ENCODE measurements around the gene TATDN2. TPM values are rescaled to one million over a fixed set of nuclear protein-coding genes. Genes with fewer than 3 reads are reported as not detected.
A peak's percentile ranks its signal among the peaks of the same experiment; 100 is the strongest.

The TATDN2 gene
- total RNA-seq, 1 donor from 2014 or later, result 36.0 TPM

- no peaks in the 10 kb centered on the region for H3K27me3 ChIP-seq (ENCODE audit: low read depth)
- TF ChIP-seq CTCF (IDR thresholded peaks at IDR 0.05), result no peak
- peak overlapping the region; percentile 18 for H3K27ac ChIP-seq
- H3K4me1 ChIP-seq, result peaks cover 39% of the 10 kb centered on the region
- intact Hi-C loops (cut with DNase I), result no loop called here
- peak; percentile 7 to 37 for ATAC-seq
- H3K36me3 ChIP-seq, result peaks cover 18% of the 10 kb centered on the region
- no peak for DNase-seq
- no peaks in the 10 kb centered on the region for H3K9me3 ChIP-seq
- H3K4me3 ChIP-seq, result no peak overlapping the region
Measured at GRCh38 chr3:10223676-10224639, 24.3 kb upstream of the TATDN2 start.

- Histone ChIP-seq H3K36me3 (peaks cover 21% of the 10 kb centered on the region), H3K4me1 (peaks cover 42% of the 10 kb centered on the region), H3K27me3 (ENCODE audit: low read depth) (no peaks in the 10 kb centered on the region), H3K27ac (peak overlapping the region; percentile 28), H3K4me3 (no peak overlapping the region), H3K9me3 (no peaks in the 10 kb centered on the region)
- TF ChIP-seq CTCF (IDR thresholded peaks at IDR 0.05), result peak; percentile 83
- peak; percentile 62 for DNase-seq
- intact Hi-C loops (cut with DNase I), result no loop called here
- ATAC-seq, result peak; percentile 90
Measured at GRCh38 chr3:10224794-10225665, 23.2 kb upstream of the TATDN2 start.

GRCh38 chr3:10226293-10226692 is 22.0 kb upstream of the TATDN2 start:
- H3K36me3 ChIP-seq, result peaks cover 21% of the 10 kb centered on the region
- DNase-seq, result no peak
- intact Hi-C loops (cut with DNase I), result no loop called here
- no peak overlapping the region for H3K27ac ChIP-seq
- peaks cover 32% of the 10 kb centered on the region for H3K4me1 ChIP-seq
- H3K9me3 ChIP-seq, result no peaks in the 10 kb centered on the region
- ATAC-seq, result no peak
- H3K4me3 ChIP-seq, result no peak overlapping the region
- no peaks in the 10 kb centered on the region for H3K27me3 ChIP-seq (ENCODE audit: low read depth)
- no peak for TF ChIP-seq CTCF (IDR thresholded peaks at IDR 0.05)

GRCh38 chr3:10228248-10228950 is 19.9 kb upstream of the TATDN2 start:
- no peak for TF ChIP-seq CTCF (IDR thresholded peaks at IDR 0.05)
- Histone ChIP-seq H3K4me3 (no peak overlapping the region), H3K9me3 (no peaks in the 10 kb centered on the region), H3K27ac (no peak overlapping the region), H3K36me3 (peaks cover 10% of the 10 kb centered on the region), H3K4me1 (peaks cover 28% of the 10 kb centered on the region), H3K27me3 (ENCODE audit: low read depth) (no peaks in the 10 kb centered on the region)
- ATAC-seq (peak; percentile 14 to 32), DNase-seq (no peak)
- intact Hi-C loops (cut with DNase I), result no loop called here

- intact Hi-C loops (cut with DNase I), result no loop called here
- no peak overlapping the region for H3K4me3 ChIP-seq
- H3K36me3 ChIP-seq, result peaks cover 16% of the 10 kb centered on the region
- no peak overlapping the region for H3K27ac ChIP-seq
- TF ChIP-seq CTCF (IDR thresholded peaks at IDR 0.05), result no peak
- H3K9me3 ChIP-seq, result no peaks in the 10 kb centered on the region
- H3K4me1 ChIP-seq, result peaks cover 16% of the 10 kb centered on the region
- DNase-seq, result no peak
- no peaks in the 10 kb centered on the region for H3K27me3 ChIP-seq (ENCODE audit: low read depth)
- no peak for ATAC-seq
Measured at GRCh38 chr3:10229576-10229975, 18.7 kb upstream of the TATDN2 start.

All from lower lobe of right lung (tissue), 2 donors.